RCC 7860 (cell line): ENCODE measurements around the gene SPDYE8.
A peak's percentile ranks its signal among the peaks of the same experiment; 100 is the strongest.
"Not testable (repeated sequence)": the region's sequence is repeated elsewhere in the genome, so short reads cannot be mapped to it uniquely, and the experiment has no call there.

Experiments used
- DNase-seq: peaks from one replicate; pipeline ENCODE4 v3.0.0-alpha.2; 2015; ENCODE audit warnings: low spot score
- FAIRE-seq: peaks from 2 replicates; lab custom pipeline; 2012; peaks lifted over from hg19 to GRCh38; lab: Jason Lieb, UNC

The SPDYE8 gene, protein sequence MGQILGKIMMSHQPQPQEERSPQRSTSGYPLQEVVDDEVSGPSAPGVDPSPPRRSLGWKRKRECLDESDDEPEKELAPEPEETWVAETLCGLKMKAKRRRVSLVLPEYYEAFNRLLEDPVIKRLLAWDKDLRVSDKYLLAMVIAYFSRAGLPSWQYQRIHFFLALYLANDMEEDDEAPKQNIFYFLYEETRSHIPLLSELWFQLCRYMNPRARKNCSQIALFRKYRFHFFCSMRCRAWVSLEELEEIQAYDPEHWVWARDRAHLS

DNA sequence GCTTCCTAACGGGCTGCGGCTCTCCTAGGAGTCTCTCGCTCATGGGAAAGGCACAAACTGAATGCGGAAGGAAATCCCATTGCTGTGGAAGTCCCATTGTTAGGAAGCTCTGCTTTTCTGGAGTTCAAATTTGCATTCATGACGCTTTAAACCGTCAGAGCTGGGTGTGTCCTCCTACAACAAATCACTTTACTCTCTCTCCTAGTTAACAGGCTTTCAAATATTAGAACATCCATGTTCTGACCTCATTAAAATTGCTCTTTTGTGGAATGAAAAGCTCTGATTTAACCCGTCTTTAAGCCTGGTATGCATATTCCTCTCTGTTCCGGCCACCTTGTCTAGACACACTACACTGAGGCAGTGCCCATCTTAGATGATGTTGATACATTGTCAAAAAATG is at the start of gene SPDYE8:
Gene SPDYE8 (minus strand): TSS at position 101 of the 400 bp plus-strand sequence. CDS start 1,800 bp downstream, outside the sequence.
- FAIRE-seq, DNase-seq: not testable (repeated sequence)

DNA sequence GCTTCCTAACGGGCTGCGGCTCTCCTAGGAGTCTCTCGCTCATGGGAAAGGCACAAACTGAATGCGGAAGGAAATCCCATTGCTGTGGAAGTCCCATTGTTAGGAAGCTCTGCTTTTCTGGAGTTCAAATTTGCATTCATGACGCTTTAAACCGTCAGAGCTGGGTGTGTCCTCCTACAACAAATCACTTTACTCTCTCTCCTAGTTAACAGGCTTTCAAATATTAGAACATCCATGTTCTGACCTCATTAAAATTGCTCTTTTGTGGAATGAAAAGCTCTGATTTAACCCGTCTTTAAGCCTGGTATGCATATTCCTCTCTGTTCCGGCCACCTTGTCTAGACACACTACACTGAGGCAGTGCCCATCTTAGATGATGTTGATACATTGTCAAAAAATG is 28.2 kb upstream of the SPDYE8 start, which contains the start of gene SPDYE11:
Gene SPDYE11 (minus strand): TSS at position 101 of the 400 bp plus-strand sequence. CDS start 1,800 bp downstream, outside the sequence.
- not testable (repeated sequence) for FAIRE-seq, DNase-seq

DNA sequence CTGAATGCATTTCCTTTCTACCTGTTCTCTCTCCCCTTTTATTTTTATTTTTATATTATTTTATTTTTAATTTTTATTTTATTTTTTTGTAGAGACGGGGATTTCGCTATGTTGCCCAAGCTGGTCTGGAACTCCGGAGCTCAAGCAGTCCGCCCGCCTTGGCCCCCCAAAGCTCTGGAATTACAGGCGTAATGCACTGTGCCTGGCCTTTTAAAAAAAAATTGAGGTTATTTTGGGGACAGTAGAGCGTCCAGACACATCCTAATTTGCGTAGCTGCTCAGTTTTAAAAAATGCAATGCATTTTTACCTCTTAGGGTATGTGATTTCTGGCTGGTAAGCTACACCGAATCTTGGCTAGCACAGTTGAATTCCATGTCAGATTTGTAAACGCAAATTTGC is 23.1 kb downstream of the SPDYE8 start:
- peak; percentile 1 for DNase-seq

DNA sequence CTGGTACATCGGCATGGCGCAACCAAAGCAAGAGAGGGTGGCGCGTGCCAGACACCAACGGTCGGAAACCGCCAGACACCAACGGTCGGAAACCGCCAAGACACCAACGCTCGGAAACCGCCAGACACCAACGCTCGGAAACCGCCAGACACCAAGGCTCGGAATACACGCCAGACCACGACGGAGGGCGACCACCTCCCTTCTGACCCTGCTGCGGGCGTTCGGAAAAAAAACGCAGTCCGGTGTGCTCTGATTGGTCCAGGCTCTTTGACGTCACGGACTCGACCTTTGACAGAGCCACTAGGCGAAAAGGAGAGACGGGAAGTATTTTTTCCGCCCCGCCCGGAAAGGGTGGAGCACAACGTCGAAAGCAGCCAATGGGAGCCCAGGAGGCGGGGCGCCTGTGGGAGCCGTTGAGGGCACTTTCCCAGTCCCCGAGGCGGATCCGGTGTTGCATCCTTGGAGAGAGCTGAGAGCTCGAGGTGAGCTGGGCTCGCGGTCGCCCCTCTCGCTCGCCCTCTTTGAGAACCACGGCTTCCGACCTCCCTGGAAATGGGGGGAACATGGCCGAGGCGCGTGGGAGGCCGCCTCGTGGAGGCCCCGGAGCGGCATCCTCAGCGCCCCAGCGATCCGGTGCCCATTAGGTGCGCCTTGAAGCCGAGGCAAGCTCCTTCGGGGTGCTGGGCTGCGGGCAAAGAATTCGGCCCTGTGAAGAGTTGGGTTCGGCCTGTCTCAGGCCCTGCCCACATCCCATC is 23.7 kb downstream of the SPDYE8 start:
- FAIRE-seq (peak; percentile 95), DNase-seq (peak; percentile 86)

More for the DNA sequence above, 23.1 kb downstream of the SPDYE8 start:
- not testable (repeated sequence) for FAIRE-seq

DNA sequence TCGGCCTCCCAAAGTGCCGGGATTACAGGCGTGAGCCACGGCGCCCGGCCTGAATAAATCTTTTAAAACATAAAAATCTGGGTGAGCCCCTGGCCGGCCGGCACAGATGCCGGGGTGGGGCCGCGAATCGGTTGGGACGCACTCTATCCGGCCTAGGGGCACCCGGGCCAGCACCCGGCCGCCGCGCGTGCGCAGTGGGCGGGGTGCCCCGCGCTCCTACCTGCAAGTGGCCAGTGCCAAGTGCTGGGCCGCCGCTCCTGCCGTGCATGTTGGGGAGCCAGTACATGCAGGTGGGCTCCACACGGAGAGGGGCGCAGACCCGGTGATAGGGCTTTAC is 24.2 kb downstream of the SPDYE8 start:
- not testable (repeated sequence) for FAIRE-seq, DNase-seq

DNA sequence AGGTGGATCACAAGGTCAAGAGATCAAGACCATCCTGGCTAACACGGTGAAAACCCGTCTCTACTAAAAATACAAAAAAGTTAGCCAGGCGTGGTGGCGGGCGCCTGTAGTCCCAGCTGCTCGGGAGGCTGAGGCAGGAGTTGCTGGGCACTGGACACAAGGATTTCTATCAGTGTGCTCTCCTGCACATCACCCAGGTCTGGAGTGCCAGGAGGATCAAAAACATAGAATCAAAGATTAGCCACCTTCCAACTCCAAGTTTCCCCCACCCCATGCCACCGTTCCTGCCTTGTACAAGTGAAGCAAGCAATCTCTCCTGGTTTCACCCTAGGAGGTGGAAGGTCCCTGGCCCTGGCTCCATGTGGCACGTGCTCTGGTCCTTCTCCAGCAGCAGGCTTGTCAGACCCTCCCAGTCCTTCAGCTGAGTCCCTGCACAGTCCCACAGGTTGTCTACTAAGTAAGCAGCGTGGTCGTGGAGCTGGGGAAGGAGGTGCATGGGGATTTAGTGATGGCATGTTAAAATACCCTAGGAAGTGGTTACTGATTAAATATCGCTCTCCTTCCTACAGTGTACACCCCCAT is 31.6 kb downstream of the SPDYE8 start:
- not testable (repeated sequence) for DNase-seq, FAIRE-seq

DNA sequence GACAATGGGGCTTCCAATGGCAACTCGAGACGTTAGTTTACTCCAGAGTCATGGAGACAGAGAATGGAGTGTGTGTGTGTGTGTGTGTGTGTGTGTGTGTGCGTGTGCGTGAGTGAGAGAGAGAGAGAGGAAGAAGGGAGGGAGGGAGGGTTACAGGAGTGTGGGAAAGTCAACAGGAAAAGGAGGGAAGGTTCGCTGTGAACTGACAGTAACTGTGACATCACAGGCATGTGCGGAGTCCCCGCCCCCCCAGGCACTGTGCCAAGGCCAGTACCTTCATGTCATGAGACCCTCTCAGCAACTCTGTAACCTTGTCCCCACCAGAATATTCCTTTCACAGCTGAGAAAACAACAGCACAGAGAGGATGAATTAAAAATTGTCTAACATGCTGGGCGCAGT is 32.1 kb downstream of the SPDYE8 start:
- not testable (repeated sequence) for FAIRE-seq, DNase-seq

DNA sequence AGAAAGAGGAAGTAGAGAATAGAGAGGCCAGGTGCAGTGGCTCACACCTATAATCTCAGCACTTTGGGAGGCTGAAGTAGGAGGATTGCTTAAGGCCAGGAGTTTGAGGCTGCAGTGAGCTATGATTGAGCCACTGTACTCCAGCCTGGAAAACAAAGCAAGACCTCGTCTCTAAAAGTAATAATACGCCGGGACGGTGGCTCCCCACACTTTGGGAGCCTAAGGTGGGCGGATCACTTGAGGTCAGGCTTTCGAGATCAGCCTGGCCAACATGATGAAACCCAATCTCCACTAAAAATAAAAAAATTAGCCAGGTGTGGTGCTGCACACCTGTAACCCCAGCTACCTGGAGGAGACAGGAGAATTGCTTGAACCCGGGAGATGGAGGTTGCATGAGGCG is 34.1 kb downstream of the SPDYE8 start:
- FAIRE-seq, DNase-seq: not testable (repeated sequence)

DNA sequence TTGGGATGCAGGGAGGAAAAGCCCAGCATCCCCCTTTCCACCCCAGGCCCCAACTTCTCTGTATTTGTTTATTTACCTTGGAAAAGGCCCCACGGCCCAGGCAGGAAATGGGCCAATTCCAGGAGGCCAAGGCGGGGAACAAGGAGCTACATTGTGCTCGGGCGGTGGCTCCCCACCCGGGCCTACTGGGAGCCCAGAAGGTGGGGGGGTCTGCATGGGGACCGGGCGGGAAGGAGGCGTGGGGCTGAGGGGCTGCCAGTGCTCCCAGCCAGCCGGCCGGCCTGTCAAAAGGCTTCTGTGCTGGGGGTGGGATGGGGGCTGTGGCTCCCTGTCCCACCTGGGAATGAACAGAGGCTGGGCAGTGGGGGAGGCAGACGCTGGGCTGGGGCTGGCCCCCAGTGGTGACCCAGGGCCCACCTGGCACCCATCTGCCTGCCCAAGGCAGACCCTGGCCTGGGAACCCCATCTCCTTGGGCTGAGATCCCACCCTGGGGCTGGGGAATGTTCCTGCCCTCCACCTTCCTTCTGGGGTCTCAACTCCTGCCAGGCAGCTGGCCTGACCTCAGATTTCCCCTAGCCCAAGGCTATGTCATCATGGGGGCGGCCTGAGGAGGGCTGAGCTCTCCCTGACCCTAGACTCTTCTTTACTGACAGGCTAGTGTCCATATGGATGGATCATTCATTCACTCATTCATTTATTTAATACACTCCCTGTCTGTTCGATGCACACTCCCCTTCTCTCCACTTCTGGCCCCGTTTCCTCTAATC is 39.2 kb downstream of the SPDYE8 start:
- FAIRE-seq, DNase-seq: not testable (repeated sequence)

DNA sequence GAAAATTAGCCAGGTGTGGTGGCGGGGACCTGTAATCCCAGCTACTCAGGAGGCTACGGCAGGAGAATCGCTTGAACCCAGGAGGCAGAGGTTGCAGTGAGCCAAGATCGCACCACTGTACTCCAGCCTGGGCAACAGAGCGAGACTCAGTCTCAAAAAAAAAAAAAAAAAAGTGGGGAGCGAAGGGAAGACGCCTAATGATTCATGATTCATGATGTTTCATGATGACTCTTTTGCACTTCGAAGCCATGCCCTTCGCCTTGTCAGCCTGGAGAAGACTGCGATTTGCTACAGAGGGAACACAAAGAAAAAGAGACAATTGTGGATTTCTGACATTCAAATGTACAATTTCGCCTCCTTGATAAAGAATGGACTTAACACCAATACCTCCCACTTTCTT is 47.5 kb downstream of the SPDYE8 start:
- not testable (repeated sequence) for FAIRE-seq, DNase-seq

DNA sequence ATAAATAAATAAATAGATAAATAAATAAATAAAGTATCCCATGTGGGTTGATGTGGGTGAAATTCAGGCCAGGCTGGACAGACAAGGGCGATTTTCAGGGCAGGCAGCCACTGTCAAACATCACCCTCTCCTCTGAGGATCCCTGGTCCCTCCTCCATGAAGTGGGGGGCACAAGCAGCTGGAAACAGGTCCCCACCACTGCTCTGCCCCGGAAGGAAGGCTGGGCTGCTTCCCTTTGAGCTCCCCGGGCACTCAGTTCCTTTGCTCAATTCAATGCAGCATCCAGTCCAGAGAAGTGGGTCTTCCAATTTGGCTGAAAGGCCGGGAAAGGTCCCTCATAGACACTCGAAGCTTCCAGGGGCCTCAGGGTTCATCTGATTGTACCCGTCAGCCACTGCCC is 49.2 kb downstream of the SPDYE8 start:
- FAIRE-seq, DNase-seq: not testable (repeated sequence)

DNA sequence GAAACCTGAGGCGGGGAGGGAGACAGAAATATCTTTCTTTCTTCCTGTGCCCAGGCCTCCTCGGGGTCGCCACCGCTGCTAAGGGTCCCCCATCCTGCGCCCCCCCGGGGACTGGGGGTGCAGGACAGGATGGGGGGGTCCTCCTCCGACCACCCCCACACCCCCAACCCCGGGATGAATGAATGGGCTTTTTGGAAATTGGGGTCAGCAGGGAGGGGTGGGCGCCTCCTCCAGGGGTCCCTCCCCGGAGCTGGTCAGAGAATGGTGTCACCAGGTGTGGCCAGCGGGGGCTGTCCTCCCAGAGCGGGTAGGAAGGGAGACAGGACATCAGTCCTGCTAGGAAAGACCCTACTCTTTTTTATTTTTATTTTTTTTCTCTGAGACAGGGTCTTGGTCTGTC is 53.1 kb downstream of the SPDYE8 start:
- DNase-seq, FAIRE-seq: not testable (repeated sequence)

DNA sequence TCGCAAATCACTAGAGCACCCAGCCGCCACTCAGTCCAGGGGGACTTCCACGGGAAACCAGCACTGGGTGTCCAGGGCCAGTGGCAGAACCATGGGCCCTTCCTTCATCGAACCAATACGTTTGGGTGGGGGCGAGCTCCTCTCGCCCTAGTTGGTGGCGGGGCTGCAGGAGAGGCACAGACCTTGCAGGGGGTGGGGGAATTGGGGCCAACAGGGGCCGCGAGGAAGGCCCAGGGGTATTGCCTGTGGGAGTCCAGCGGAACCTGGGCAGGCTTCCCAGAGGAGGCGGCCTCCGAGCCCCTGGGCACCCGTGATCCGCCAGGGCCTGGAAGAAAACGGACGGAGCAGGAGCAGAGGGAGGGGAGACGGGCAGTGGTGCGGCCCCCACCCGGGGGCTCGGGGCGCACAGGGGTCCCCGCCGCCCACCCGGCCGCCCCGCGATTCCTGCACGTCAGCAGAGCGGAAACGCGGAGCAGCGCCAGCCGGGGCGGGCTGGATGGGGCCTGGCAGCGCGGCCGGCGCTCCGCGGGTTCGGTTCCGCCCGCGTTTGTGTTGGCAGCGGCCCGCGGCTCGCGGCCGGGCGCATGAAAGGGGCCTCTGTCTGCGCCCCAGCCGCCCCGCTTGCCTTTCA is 53.8 kb downstream of the SPDYE8 start:
- FAIRE-seq, DNase-seq: not testable (repeated sequence)

DNA sequence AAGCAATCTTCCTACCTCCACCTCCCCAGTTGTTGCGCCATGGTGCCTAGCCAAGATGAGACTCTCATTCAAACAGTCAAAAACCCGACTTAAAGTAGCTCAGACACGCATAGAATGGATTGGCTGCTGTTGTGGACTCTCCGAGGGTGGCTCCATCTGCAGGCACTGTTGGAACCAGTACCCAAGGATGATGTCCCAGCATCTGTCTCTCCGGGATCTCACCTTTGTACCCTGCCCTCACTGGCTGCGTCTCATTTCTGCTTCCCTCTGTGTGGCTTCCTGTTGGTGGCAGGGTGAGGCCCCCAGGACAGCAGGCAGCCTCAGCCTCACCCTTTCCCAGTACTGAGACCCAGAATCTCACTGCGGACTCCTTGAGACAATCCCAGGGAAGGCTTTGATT is 54.8 kb downstream of the SPDYE8 start:
- not testable (repeated sequence) for FAIRE-seq, DNase-seq

DNA sequence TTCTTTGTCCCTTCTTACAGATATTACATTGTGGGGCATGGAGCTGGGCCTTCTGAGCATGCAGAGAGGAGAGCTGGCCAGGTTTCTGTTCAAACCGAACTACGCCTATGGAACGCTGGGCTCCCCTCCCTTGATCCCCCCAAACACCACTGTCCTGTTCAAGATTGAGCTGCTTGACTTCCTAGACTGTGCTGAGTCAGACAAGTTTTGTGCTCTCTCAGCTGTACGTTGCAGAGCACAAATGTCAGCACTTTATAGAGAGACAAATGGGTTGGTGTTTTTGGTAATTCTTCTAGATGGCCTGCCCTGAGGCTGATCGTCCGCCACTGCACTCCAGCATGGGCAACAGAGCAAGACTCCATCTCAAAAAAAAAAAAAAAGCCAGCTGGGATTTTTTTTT is 58.1 kb downstream of the SPDYE8 start:
- not testable (repeated sequence) for DNase-seq, FAIRE-seq
